IPS-20b (cell line): ENCODE results near the gene UGT1A10.

Experiments used
- H3K27ac ChIP-seq: one replicate; pipeline ENCODE4 v1.5.1; 2013; ENCODE audit warnings: low read length
- H3K27me3 ChIP-seq: 2 replicates; pipeline ENCODE4 v1.6.1; 2013; ENCODE audit warnings: mild to moderate bottlenecking, low read length, inconsistent platforms; ENCODE audit not compliant: insufficient read depth
- H3K36me3 ChIP-seq: 2 replicates; pipeline ENCODE4 v1.6.1; 2013; ENCODE audit warnings: low read depth, mild to moderate bottlenecking, inconsistent platforms, low read length, moderate library complexity; ENCODE audit not compliant: insufficient read depth
- H3K4me1 ChIP-seq: 2 replicates; pipeline ENCODE4 v1.6.1; 2013; ENCODE audit warnings: mild to moderate bottlenecking, control low read depth, inconsistent platforms, low read length, moderate library complexity; ENCODE audit not compliant: insufficient read depth
- H3K4me3 ChIP-seq: 2 replicates; pipeline ENCODE4 v1.5.1; 2013; ENCODE audit warnings: mild to moderate bottlenecking, low read length, inconsistent platforms
- H3K9ac ChIP-seq: 2 replicates; pipeline ENCODE4 v1.6.1; 2013; ENCODE audit warnings: low read depth, mild to moderate bottlenecking, inconsistent platforms, low read length, moderate library complexity
- H3K9me3 ChIP-seq: 2 replicates; pipeline ENCODE4 v1.6.1; 2013; ENCODE audit warnings: mild to moderate bottlenecking, low read depth, low read length, inconsistent platforms; ENCODE audit not compliant: insufficient read depth

The UGT1A10 gene

DNA sequence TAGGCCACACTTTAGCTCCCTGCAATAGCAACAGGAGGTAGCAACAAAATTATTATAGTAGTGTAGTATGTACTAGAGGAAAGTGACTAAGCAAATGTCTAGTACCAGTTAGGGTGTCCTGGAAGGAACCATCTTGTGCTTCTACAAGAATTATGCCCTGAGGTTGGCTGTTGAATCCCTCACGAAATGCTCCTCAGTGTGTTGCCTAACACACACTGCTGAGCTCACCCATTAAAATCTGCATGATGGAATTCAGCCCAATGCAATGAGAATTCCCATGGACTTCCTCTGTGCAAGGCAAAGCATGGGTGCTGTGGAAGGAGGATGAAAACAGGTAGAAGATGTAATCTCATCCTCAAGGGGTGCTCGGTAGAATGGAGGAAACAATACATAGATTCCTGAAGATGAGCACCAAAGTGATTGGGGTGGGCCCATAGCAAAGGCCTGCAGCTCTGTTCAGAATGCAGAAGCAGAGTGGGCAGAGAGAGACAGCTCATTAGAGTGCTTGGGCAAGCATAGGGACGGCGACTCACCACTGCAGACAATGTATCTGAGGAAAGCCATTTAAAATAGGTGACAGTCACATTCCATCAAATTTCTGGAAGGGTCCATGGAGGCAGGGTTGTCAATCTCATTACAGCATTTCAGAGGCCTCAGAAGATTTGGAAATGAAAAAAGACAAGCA lies 44.3 kb downstream of the UGT1A10 start:
- no peaks in the 10 kb centered on the region; the same call in 1 of the 2 replicates for H3K27me3 ChIP-seq
- H3K4me1 ChIP-seq, result no peaks in the 10 kb centered on the region
- H3K4me3 ChIP-seq, result no peak overlapping the region
- H3K36me3 ChIP-seq, result no peaks in the 10 kb centered on the region
- no peaks in the 10 kb centered on the region for H3K9me3 ChIP-seq
- no peak overlapping the region for H3K27ac ChIP-seq
- no peak overlapping the region for H3K9ac ChIP-seq

DNA sequence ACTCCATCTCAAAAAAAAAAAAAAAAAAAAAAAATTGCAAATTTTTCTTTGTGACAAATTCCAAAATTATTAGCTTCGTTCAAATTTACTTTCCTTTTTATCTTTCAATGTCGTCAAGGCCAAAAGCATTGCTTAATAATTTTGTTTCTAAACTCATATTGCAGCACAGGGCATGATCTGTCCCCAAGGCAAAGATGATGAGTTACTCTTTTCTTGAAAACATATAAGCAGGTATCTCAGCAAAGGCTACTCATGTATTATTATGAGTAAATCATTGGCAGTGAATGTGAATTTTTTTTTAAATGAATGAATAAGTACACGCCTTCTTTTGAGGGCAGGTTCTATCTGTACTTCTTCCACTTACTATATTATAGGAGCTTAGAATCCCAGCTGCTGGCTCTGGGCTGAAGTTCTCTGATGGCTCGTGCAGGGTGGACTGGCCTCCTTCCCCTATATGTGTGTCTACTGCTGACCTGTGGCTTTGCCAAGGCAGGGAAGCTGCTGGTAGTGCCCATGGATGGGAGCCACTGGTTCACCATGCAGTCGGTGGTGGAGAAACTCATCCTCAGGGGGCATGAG lies 45.4 kb downstream of the UGT1A10 start, which contains the start of gene UGT1A7:
TSS of gene UGT1A7 (plus strand) at position 381 of the 579 bp plus-strand sequence. CDS start at position 418, 37 bp downstream.
- H3K27ac ChIP-seq, result no peak within 1 kb of the TSS
- H3K36me3 ChIP-seq, result no peaks in the 10 kb centered on the region
- no peak within 1 kb of the TSS for H3K9ac ChIP-seq
- no peaks in the 10 kb centered on the region for H3K9me3 ChIP-seq
- H3K27me3 ChIP-seq, result no peaks in the 10 kb centered on the region; the same call in 1 of the 2 replicates
- H3K4me1 ChIP-seq, result no peaks in the 10 kb centered on the region
- no peak within 1 kb of the TSS for H3K4me3 ChIP-seq

DNA sequence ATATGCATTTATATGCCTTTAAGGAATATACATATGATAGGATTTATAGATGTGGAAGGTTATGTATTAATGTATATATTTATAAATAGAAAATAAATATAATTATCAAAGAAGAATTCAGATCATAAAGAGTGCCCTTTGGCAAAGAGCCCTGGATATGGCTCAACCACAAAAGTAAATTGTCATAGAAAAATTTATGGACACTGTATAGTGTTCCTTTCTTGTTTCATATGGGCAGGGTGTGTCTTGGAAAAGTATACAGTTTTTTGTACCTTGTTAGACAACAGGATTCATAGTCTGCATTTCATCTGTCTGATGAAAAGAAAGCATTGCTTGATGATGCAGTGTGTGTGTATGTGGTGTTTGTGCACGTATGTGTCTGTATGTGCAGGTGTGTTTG lies 48.4 kb downstream of the UGT1A10 start:
- no peaks in the 10 kb centered on the region for H3K27me3 ChIP-seq
- no peak overlapping the region for H3K27ac ChIP-seq
- H3K4me1 ChIP-seq, result no peaks in the 10 kb centered on the region; the same call in 1 of the 2 replicates
- no peaks in the 10 kb centered on the region for H3K36me3 ChIP-seq
- no peak overlapping the region for H3K9ac ChIP-seq
- H3K9me3 ChIP-seq, result no peaks in the 10 kb centered on the region
- H3K4me3 ChIP-seq, result no peak overlapping the region

DNA sequence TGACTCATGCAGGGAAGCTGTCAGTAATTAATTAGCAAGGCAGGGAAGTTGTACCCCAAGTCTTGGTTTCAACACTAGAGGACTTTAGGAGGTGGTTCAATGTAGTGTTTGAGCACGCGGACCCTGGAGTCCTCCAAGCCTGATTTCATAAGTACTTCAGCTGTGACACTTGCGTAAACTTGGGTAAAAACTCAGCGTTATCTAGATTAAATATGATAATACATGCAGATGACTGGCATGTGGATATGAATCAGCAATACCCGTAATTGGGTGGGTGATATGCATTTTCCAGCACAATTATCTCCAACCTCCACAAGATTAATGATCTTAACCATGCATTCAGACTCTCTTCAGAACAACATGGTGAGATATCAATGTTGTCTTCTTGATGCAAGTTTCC lies 50.7 kb downstream of the UGT1A10 start:
- no peak overlapping the region for H3K9ac ChIP-seq
- no peak overlapping the region for H3K27ac ChIP-seq
- H3K4me3 ChIP-seq, result no peak overlapping the region
- no peaks in the 10 kb centered on the region for H3K36me3 ChIP-seq
- no peaks in the 10 kb centered on the region for H3K9me3 ChIP-seq
- H3K4me1 ChIP-seq, result peaks cover 3% of the 10 kb centered on the region; the same call in 1 of the 2 replicates
- no peaks in the 10 kb centered on the region for H3K27me3 ChIP-seq

DNA sequence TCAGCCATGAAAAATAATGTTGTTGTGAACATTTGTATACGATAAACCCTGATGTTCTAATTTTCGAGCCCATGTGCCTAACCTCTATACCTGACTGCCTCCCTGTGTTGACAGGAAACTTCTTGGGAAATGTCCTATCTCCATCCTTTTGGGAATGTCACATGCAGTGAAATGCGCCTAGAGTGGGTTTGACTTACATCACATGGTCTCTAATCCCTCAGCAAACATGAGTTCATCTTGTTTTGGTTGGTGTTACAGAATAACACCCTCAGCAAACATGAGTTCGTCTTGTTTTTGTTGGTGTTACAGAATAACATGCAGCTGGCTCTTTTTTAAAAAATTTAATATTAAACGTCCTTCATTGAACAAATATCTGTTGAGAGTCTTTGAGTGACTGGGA lies 52.1 kb downstream of the UGT1A10 start:
- H3K4me3 ChIP-seq, result no peak overlapping the region
- no peaks in the 10 kb centered on the region for H3K36me3 ChIP-seq
- no peak overlapping the region for H3K27ac ChIP-seq
- H3K27me3 ChIP-seq, result no peaks in the 10 kb centered on the region
- no peak overlapping the region for H3K9ac ChIP-seq
- no peaks in the 10 kb centered on the region for H3K9me3 ChIP-seq
- peaks cover 3% of the 10 kb centered on the region; the same call in 1 of the 2 replicates for H3K4me1 ChIP-seq

DNA sequence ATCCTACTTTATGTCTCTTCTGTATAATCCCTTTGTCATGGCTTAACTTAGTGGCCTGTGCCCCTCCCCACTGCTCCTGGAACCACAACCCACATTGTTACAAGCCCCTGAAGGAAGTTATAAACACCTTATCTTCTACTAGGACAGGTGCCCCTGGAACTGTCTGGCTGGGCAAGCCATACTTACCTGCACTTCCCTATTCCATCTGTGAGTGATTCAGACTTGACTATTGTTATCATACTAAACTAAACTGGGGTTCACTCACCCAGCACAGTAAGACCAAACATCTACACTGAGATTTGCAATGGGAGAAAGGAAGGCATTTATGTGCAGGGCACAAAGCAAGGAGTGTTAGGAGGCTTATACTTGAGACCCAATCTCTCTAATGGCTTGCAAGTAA lies 52.8 kb downstream of the UGT1A10 start:
- no peaks in the 10 kb centered on the region for H3K27me3 ChIP-seq
- no peaks in the 10 kb centered on the region for H3K9me3 ChIP-seq
- no peak overlapping the region for H3K27ac ChIP-seq
- no peaks in the 10 kb centered on the region for H3K36me3 ChIP-seq
- no peak overlapping the region for H3K9ac ChIP-seq
- no peak overlapping the region for H3K4me3 ChIP-seq
- peaks cover 3% of the 10 kb centered on the region; the same call in 1 of the 2 replicates for H3K4me1 ChIP-seq

DNA sequence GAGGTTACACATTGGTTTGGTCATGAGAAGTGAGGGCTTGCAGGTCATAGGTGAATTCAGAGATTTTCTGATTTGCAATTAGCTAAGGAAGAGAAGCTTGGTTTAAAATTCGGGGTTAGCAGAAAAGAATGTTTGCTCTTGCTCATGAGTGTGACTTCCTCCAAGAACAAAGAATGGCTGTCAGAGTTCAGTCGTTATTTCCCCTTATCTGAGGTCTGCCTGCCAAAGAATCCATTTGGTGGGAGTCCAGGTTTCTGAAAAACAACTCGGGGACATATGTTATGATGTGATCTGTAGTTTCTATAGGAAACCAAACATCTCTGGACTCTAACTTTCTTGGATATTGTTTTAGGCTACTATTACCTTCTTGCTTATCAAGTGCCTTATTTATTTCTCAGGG lies 53.3 kb downstream of the UGT1A10 start:
- Histone ChIP-seq H3K27me3 (no peaks in the 10 kb centered on the region), H3K9me3 (no peaks in the 10 kb centered on the region), H3K36me3 (no peaks in the 10 kb centered on the region), H3K4me1 (peaks cover 3% of the 10 kb centered on the region; the same call in 1 of the 2 replicates), H3K27ac (no peak overlapping the region), H3K9ac (no peak overlapping the region), H3K4me3 (no peak overlapping the region)

DNA sequence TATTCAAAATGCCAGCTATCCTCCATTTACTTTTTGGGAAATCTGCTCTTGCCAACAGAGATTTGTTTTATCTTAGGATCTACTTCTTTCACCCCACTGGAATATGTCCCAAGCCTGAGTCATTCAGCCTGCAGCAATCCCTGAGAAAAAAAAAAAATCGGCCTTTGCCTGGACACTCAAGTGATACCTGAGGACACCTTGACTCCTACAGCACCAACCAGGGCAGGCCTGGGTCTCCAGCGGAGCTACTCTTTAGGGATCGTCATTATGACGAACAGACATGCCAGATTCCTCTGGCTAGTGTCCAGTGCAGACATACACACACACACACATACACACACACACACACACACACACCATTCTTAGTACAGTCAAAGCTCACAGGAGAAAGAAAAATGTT lies 54.2 kb downstream of the UGT1A10 start:
- H3K27ac ChIP-seq, result no peak overlapping the region

DNA sequence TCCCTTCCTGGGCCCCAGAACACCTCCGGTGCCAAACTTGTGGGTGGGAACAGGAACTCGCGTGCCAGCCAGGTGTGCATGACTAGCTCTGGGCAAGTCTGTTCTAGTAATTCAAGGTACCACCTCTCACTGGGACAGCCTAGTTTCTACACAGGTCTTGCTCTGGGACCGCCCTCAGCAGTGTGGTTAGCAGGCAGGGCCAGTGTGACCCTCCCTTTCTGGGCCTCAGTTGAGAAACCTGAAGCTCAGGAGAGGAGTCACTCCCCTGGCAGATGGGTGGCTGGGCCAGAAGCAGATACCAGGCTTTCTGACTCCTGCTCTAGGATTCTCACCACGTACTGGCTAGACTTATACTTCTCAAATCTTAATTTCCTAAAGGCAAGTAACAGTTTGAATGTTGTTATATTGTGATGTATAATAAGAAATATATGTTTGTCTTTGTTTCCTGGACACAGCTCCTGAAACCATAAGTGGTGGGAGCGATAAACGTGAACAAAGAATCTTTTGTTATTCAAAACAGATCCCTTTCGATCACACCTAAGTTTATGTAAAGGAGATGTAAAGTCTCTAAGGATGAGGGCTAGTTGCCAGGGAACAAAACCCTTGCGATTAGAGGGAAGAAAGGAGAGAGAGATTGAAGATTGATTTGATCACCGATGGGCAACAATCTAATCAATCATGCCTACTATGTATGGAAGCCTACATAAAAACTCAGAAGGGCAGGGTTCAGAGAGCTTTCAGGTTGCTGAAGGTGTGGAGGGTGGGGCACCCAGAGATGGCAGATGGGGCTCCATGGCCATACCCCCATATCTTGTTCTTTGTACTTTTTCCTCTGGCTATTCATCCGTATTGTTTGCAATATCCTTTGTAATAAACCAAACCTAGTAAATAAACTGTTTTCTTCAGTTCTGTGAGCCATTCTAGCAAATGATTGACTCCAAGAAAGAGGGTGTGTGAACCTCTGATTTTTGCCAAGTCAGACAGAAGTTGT lies 55.5 kb downstream of the UGT1A10 start:
- Histone ChIP-seq H3K27me3 (no peaks in the 10 kb centered on the region), H3K27ac (no peak overlapping the region), H3K36me3 (no peaks in the 10 kb centered on the region), H3K9ac (no peak overlapping the region), H3K4me3 (no peak overlapping the region), H3K4me1 (peaks cover 3% of the 10 kb centered on the region; the same call in 1 of the 2 replicates), H3K9me3 (no peaks in the 10 kb centered on the region)

More for the DNA sequence above, 54.2 kb downstream of the UGT1A10 start:
- peaks cover 3% of the 10 kb centered on the region; the same call in 1 of the 2 replicates for H3K4me1 ChIP-seq
- no peak overlapping the region for H3K9ac ChIP-seq
- H3K4me3 ChIP-seq, result no peak overlapping the region
- H3K27me3 ChIP-seq, result no peaks in the 10 kb centered on the region
- H3K9me3 ChIP-seq, result no peaks in the 10 kb centered on the region
- H3K36me3 ChIP-seq, result no peaks in the 10 kb centered on the region

DNA sequence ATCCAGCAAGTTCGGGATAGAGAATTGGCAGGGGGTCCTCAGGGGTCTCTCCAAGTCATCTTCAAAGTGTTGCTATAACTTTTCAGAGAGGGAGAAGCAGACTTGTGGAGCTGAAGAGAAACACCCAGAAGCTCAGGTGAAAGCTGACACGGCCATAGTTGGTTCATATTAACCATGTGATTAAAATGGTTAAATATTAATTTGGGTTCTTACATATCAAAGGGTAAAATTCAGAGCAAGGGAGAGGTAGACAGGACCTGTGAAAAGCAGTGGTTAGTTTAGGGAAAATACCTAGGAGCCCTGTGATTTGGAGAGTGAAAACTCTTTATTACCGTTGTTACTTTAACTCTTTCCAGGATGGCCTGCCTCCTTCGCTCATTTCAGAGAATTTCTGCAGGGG lies 56.4 kb downstream of the UGT1A10 start, which contains the start of gene UGT1A6:
TSS of gene UGT1A6 (plus strand) at position 243 of the 400 bp plus-strand sequence. CDS start at position 358, 115 bp downstream.
- H3K9me3 ChIP-seq, result no peaks in the 10 kb centered on the region
- H3K27ac ChIP-seq, result no peak within 1 kb of the TSS
- no peak within 1 kb of the TSS for H3K4me3 ChIP-seq
- no peak within 1 kb of the TSS for H3K9ac ChIP-seq
- H3K27me3 ChIP-seq, result no peaks in the 10 kb centered on the region
- H3K36me3 ChIP-seq, result no peaks in the 10 kb centered on the region
- H3K4me1 ChIP-seq, result peaks cover 3% of the 10 kb centered on the region; the same call in 1 of the 2 replicates

DNA sequence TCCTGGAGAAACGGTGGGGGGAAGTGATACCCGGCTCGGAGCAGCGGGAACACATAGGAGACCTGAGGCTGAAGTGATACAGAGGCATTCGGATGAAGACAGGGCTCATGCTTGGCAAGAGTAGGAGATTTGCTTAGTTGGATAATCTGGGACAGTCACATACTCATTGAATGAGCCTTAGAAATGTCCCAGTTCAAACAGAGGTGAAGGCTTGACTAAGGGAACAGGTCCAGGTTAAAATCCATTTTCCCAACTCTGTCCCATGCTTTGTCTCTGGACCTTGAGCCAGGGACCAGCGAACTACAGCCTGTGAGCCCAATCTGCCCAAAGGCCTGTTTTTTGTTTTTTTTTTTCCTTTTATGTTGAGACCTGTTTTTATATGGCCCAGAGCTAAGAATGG lies 57.7 kb downstream of the UGT1A10 start:
- H3K27ac ChIP-seq, result no peak overlapping the region
- H3K36me3 ChIP-seq, result no peaks in the 10 kb centered on the region
- no peaks in the 10 kb centered on the region for H3K27me3 ChIP-seq
- H3K4me3 ChIP-seq, result no peak overlapping the region
- H3K9ac ChIP-seq, result no peak overlapping the region
- H3K4me1 ChIP-seq, result 0 out of 2 replicates have a peak, but pooled peaks cover 3% of the 10 kb centered on the region
- no peaks in the 10 kb centered on the region for H3K9me3 ChIP-seq
